ENCODE measurements around the gene LSM7. TPM values are rescaled to one million over a fixed set of nuclear protein-coding genes. Genes with fewer than 3 reads are reported as not detected.

LSM7 gene
- total RNA-seq, 1 experiment from 2014 or later, result 152 TPM

GRCh38 chr19:2318923-2319322, 9.5 kb downstream of the LSM7 start:
- no peaks in the 10 kb centered on the region for H3K9me3 ChIP-seq (ENCODE audit: low read depth, low read length, poor library complexity, severe bottlenecking)
- ChIA-PET POLR2A (ENCODE audit: low non-redundant PET) (no interaction called here), CTCF (no interaction called here)
- TF ChIP-seq, protein P1, sequence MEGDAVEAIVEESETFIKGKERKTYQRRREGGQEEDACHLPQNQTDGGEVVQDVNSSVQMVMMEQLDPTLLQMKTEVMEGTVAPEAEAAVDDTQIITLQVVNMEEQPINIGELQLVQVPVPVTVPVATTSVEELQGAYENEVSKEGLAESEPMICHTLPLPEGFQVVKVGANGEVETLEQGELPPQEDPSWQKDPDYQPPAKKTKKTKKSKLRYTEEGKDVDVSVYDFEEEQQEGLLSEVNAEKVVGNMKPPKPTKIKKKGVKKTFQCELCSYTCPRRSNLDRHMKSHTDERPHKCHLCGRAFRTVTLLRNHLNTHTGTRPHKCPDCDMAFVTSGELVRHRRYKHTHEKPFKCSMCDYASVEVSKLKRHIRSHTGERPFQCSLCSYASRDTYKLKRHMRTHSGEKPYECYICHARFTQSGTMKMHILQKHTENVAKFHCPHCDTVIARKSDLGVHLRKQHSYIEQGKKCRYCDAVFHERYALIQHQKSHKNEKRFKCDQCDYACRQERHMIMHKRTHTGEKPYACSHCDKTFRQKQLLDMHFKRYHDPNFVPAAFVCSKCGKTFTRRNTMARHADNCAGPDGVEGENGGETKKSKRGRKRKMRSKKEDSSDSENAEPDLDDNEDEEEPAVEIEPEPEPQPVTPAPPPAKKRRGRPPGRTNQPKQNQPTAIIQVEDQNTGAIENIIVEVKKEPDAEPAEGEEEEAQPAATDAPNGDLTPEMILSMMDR (conservative IDR thresholded peaks at IDR 0.05; ENCODE audit: low read depth, low read length), result no peak
- no peak for TF ChIP-seq EZH2 (IDR thresholded peaks at IDR 0.05; ENCODE audit: borderline replicate concordance, low read depth, low read length, poor library complexity, severe bottlenecking)
- no peak for DNase-seq (ENCODE audit: low spot score)
- no peaks in the 10 kb centered on the region for H3K4me1 ChIP-seq (ENCODE audit: insufficient read depth, low read length, poor library complexity, severe bottlenecking)
- intact Hi-C loops (cut with micrococcal nuclease; ENCODE audit: unreplicated experiment), result no loop called here
- no peak overlapping the region for H3K27ac ChIP-seq (ENCODE audit: low read depth, low read length, poor library complexity, severe bottlenecking)
- peaks cover 11% of the 10 kb centered on the region for H3K36me3 ChIP-seq (ENCODE audit: insufficient read depth, low read length, poor library complexity, severe bottlenecking)
- H3K27me3 ChIP-seq (replicated peaks; ENCODE audit: insufficient read depth, low read depth, low read length, poor library complexity), result no peaks in the 10 kb centered on the region
- H3K4me3 ChIP-seq (ENCODE audit: low read depth, low read length, poor library complexity, severe bottlenecking), result no peak overlapping the region
- BruUV-seq (replicated peaks), result no TSS peak

DNA sequence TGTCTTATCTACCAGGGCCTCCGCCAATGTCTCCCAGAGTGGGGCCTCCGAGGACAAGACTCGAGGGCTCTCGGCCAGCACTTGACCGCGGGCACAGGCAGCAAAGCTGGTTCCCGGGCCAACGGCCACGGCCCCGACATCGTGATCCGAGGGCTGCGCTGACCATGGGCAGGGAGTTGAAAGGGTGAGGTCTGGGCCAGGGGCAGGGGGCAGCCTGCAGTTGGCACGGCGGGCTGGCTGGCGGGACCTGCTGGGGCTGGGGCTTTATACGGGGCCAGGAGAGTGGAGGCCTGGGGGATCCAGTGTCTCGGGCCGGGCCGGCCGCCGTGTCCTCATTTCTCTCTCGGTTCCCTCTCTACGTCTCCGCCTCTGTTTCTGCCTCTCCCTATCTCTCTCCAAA, 10.6 kb downstream of the LSM7 start:
- H3K36me3 ChIP-seq (ENCODE audit: insufficient read depth, low read length, poor library complexity, severe bottlenecking), result peaks cover 4% of the 10 kb centered on the region
- H3K27ac ChIP-seq (ENCODE audit: low read depth, low read length, poor library complexity, severe bottlenecking), result no peak overlapping the region
- H3K4me3 ChIP-seq (ENCODE audit: low read depth, low read length, poor library complexity, severe bottlenecking), result no peak overlapping the region
- BruUV-seq (replicated peaks), result no TSS peak
- ChIA-PET CTCF (no interaction called here), POLR2A (ENCODE audit: low non-redundant PET) (no interaction called here)
- intact Hi-C loops (cut with micrococcal nuclease; ENCODE audit: unreplicated experiment), result no loop called here
- no peak for TF ChIP-seq EZH2 (IDR thresholded peaks at IDR 0.05; ENCODE audit: borderline replicate concordance, low read depth, low read length, poor library complexity, severe bottlenecking)
- TF ChIP-seq, protein P1 (conservative IDR thresholded peaks at IDR 0.05; ENCODE audit: low read depth, low read length), result no peak
- H3K9me3 ChIP-seq (ENCODE audit: low read depth, low read length, poor library complexity, severe bottlenecking), result no peaks in the 10 kb centered on the region
- H3K27me3 ChIP-seq (replicated peaks; ENCODE audit: insufficient read depth, low read depth, low read length, poor library complexity), result no peaks in the 10 kb centered on the region
- no peak for DNase-seq (ENCODE audit: low spot score)
- no peaks in the 10 kb centered on the region for H3K4me1 ChIP-seq (ENCODE audit: insufficient read depth, low read length, poor library complexity, severe bottlenecking)

GRCh38 chr19:2317300-2317699, 11.1 kb downstream of the LSM7 start:
- Histone ChIP-seq H3K4me3 (ENCODE audit: low read depth, low read length, poor library complexity, severe bottlenecking) (no peak overlapping the region), H3K27ac (ENCODE audit: low read depth, low read length, poor library complexity, severe bottlenecking) (no peak overlapping the region), H3K27me3 (replicated peaks; ENCODE audit: insufficient read depth, low read depth, low read length, poor library complexity) (no peaks in the 10 kb centered on the region), H3K4me1 (ENCODE audit: insufficient read depth, low read length, poor library complexity, severe bottlenecking) (no peaks in the 10 kb centered on the region), H3K9me3 (ENCODE audit: low read depth, low read length, poor library complexity, severe bottlenecking) (no peaks in the 10 kb centered on the region), H3K36me3 (ENCODE audit: insufficient read depth, low read length, poor library complexity, severe bottlenecking) (no peaks in the 10 kb centered on the region)
- CTCF ChIA-PET, result no interaction called here
- POLR2A ChIA-PET (ENCODE audit: low non-redundant PET), result no interaction called here
- intact Hi-C loops (cut with micrococcal nuclease; ENCODE audit: unreplicated experiment), result no loop called here
- no peak for DNase-seq (ENCODE audit: low spot score)
- TF ChIP-seq EZH2 (IDR thresholded peaks at IDR 0.05; ENCODE audit: borderline replicate concordance, low read depth, low read length, poor library complexity, severe bottlenecking), result no peak
- TF ChIP-seq, protein P1 (conservative IDR thresholded peaks at IDR 0.05; ENCODE audit: low read depth, low read length), result no peak
- BruUV-seq (replicated peaks), result no TSS peak
